NCI-H510A (cell line): ENCODE results near the gene ANGPTL8.

Experiments
- DNase-seq: peaks from one replicate; lab custom pipeline; 2025; lab: John Stamatoyannopoulos, UW

Gene ANGPTL8

DNA sequence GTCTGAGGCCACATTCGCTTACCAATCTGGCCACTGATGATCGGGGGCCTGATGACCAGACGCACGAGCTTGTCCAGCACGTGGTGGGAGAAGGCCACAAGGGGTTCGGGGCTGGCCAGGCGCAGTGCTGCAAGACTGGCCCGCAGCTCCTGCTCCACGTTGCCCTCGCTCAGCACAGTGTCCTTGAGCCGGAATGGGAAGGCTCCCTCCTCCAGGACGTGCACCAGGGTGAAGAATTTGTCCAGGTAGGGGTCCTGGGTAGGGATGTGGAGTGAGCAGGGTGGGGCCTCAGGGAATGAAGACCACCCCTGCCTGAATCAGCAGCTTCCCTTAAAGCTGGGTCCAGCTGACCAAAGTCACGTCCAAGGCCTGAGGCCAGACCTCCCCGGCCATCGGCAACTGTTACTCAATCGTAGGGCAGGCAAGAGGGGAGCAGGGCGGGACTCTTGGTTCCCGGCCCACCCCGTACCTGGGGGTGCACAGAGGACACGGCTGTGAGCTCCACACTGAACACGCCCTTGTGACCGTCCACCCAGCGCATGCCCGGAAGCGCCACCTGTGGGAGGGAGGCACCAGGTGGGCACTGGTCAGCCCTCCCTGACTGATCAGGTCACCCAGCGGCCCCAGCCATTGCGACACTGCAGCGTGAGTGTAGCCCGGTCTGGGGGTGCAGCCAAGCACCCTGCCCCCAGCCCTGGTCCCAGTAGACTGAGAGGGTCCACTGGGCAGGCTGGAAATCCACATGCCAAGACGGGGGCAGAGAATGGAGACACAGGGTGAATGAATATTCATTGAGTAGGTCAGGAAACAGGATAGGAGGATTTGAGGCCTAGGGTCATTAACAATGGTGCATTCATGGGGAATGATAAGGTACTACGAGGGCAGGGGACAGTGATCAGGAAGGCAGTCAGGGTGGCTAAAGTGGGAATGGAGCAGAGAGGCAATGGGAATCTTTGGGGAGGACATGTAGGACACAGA is 2.8 kb upstream of the ANGPTL8 start:
- no peak for DNase-seq

DNA sequence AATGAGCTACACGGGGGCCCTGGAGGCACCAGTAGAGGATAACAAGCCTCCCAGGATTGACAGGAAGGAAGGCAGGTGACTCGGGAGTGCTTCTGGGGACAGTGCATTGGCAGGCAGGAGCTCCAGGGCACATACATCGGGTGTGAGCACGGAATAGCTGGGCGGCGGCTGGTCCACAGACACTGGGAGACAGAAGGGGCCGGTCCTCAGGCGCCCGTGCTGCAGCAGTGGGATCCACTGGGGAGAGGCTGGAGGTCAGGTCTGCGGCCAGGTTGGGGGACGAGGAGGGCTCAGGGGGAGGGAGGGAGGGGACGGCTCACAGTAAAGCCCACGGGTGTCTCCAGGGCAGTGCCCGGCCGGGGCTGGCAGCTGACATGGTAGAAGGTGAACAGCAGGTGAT is 2.1 kb upstream of the ANGPTL8 start:
- no peak for DNase-seq

DNA sequence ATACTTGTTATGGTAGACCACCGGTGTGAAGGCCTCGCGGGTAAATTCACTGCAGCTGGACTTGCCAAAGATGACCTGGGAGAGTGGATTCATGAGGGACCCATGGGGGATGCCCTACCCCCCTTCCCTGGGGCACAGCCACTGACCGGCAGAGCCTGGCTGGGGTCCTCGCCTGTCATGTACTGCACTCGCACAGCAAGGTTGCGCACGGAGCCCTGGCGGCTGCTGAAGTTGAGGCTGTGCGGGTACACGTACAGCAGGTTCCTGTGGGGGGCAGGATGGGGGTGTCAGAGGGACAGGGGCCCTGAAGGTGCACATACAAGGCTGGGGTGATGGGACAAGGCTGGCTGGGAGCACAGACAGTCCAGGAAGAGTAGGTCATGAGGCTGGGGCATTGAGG is 1.4 kb upstream of the ANGPTL8 start:
- no peak for DNase-seq

DNA sequence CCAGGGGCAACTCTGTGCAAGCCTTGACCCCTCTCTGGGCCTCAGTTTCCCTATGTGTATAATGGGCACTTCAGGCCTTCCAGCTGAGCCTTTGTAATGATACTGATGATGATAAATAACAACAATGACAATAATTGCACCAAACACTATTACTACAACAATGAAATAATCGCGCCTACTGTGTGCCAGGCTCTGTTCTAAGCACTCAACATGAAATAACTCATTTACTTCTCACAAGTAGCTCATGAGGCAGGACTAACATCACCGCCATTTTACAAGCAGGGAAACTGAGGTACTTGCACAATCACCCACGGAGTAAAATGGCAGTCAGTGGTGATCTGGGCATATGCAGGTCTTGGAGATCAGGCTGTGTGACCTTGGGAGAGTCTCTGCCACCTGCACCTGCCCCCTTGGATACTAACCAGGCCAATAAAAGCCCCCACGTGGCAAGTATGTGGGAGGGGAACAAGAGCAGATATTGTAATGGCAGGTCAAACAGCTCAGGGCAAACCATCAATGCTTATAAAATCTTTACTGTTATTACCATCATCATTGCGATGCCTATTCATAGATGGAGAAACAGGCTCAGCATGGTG is 540 bp upstream of the ANGPTL8 start:
- no peak for DNase-seq

- no peak for DNase-seq
Measured at GRCh38 chr19:11240008-11240444, 607 bp downstream of the ANGPTL8 start.

DNA sequence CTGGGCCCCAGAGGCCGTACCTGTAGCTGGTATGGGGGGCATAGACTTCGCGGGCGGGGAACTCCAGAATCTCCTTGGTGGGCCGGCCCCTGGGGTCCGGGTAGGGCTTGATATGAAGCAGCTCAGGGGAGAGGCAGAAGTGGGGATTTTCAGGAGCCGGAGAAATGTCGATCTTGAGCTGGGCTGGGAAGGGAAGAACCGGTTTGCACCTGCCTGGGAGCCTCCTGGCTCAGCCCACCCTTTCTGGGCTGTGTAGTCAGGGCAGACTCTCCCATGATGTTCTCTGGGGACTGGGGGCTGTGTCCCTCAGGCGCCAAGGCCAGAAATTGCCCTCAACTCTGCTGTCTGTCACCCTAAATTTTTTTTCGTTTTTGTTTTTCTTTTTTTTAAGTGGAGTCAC is 2.6 kb downstream of the ANGPTL8 start:
- DNase-seq = no peak

DNA sequence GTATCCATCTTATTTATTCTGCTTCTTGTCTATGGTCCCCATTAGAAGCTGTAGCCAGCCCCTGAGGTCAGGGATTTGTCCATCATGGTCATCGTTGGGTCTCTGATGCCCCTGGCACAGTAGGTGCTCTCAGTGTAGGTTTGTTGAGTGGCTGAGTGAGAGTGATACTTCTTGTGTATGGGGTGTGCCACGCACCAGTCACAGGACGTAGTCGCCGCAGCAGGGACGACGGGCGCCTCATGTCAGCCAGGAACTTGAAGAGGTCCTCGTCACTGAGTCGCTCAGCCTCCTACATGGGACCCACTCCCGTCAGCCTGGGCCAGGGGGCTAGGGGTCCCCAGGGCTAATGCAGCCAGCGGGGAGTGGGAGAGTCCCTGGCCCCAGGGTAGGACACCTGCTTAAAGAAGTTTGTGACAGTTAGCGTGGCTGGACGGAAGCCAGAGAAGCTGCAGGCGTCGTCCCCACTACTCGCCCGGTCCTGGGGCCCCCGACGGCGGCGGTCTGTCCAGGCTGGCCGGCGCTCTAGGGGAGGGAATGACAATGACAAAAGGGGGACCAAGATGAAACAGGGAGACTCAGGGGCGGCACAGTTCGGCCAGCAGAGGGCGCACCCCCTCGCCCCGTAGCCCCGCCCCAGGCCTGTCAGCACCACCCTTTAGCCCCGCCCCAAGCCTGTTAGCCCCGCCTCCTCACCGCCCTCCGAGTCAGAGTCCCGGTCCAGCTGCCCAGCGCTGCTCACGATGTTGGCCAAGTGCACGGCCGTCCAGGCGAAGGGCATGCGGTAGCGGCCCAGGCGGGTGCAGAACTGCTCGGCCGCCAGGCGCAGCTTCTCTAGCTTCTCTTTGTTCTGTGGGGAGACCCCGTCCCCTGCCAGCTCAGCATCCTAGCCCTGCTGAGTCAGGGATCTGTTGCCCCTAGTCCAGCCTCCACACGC is 3.7 kb downstream of the ANGPTL8 start:
- no peak for DNase-seq

DNA sequence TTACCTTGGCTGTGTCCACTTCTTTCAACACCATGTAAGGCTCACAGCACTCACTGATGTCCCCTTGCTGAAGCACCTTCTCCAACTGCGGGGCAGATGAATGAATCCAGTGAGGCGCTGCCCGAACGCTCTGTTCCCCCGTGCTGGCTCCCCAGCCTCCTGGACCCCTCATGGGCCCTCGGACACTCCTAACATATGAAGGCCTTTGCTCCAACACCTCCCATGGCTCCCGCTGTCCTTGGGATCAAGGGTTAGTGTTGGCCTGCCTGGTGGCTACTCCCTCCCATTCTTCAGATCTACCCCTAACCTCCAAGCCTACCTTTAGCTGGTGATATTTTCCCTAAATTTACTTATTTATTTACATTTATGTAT is 4.4 kb downstream of the ANGPTL8 start:
- DNase-seq = no peak

DNA sequence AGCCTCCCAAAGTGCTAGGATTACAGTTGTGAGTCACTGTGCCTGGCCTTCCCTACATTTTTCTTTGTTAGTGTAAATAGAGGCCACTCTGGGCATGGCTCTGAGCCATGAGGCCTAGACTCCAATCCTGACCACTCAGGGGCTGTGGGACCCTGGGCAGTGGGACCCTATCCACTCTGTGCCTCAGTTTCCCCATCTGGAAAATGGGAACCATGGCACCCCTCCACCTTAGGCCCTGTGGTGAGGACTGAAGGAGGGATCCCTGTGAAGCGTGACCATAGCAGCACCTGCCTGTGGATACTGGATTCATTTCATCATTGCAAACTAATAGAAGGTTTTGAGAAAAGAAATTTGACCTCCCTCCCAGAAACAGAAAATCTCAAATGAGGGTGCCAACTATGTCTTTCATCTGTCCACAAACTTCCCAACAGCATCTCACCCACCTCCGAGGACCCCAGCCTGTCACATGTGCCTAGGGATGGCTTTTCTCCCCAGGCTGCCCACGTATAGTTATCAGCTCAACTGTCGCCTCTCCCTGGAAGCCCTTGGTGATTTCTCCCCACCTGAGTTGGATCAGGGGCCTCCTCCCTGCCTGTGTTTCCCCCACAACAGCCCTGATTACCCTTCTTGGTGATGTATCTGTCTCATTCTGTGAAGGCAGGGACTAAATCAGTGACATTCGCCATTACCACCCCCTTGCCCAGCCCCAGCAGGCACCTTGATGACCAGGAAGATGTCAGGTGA is 5.6 kb downstream of the ANGPTL8 start:
- DNase-seq = no peak

GRCh38 chr19:11246941-11247340 is 7.5 kb downstream of the ANGPTL8 start:
- DNase-seq = no peak

- DNase-seq = no peak
Measured at GRCh38 chr19:11247391-11247790, 8.0 kb downstream of the ANGPTL8 start.

- DNase-seq = no peak
Measured at GRCh38 chr19:11247934-11248333, 8.5 kb downstream of the ANGPTL8 start.

DNA sequence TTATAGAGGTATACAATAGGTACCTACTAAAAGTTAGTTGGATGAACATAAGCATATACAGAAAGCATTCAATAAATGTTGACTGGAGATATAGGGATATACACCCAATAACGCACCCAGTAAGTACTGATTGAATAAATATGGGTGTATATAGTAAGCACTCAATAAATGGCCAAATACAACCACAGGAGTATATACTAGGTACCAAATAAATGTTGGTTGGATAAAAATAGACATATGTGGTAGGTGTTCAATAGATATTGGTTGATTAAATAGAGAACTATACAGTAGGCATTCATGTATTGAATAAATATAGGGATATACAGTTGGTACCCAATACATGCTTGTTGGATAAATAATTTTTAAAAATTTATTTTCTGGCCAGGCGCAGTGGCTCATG is 9.4 kb downstream of the ANGPTL8 start:
- DNase-seq = no peak

DNA sequence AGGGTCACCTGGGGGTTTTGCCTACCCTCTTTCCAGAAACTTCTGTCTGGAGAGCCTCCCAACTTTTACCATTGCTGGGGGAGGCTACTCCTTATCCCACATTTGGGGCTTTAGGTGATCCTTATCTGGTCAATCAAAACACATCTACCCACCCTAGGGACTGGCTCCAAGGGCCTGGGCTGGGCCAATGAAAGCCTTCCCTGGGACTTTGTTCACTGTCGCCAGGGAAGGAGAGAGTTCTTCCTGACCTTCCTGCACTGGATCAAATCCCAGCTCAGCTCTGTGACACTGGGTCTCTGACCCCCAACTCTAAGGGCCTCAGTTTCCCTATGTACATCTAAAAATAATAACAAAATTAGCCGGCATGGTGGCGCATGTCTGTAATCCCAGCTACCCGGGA is 11.8 kb downstream of the ANGPTL8 start:
- DNase-seq = no peak

DNA sequence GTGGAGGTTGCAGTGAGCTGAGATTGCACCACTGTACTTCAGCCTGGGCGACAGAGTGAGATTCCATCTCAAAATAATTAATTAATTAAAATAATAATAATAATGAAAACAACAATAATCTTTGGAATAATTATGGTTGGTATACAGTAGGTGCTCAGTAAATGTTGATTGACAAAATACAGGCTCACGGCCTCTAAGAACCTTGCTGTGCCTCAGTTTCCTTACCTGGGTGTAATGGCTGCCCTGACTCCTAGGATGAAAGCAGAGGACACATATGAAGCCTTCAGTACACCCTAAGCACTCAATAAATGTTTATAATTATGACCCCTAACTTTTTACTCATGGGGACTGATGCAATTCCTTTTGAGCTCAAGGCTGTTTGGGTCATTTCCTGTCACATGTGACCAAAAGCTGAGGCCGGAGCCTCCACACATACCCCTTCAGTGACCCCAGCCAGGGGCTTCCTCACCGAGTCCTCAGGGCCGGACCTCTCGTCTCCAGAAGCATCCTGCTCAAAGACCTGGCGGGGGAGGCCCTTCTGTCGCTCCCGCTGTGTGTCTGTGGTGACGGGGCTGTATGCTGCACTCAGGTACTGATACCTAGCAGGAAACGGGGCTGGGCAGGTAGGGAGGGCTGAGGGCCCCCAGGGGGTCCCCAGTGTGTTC is 12.4 kb downstream of the ANGPTL8 start:
- no peak for DNase-seq

DNA sequence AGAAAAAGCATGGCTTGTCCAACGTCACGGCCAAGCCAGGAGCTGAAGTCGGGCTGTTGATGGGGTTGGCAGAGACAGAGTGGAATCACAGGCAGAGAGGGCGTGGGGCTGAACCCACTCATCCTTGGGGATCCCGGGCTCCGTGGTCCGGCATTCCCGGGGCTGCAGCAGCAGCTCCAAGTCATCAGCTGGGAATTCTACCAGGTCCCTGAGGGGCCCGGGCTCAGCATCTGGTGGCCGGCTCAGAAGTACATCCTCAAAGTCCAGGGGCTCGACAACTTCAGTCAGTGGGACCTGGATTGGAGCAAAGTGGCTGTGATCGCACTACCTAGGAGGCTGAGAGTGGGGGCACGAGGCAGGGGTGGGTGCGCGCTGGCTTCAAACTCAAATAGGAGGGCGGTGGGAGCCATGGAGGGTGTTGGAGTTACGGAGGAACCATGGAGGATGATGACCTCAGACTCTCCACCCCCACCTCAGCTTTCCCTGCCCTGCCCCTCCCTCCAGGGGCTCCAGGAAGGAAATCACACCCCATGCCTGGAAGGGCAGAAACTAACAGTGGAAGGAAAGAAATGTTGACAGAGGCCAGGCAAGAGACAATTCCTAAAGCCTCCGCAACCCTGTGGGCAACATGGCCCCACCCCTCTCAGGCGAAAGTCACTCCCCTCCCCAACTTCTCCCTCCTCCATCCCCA is 13.4 kb downstream of the ANGPTL8 start:
- DNase-seq = no peak

GRCh38 chr19:11254666-11255065 is 15.2 kb downstream of the ANGPTL8 start:
- no peak for DNase-seq

- DNase-seq = no peak
Measured at GRCh38 chr19:11256189-11256588, 16.8 kb downstream of the ANGPTL8 start.

DNA sequence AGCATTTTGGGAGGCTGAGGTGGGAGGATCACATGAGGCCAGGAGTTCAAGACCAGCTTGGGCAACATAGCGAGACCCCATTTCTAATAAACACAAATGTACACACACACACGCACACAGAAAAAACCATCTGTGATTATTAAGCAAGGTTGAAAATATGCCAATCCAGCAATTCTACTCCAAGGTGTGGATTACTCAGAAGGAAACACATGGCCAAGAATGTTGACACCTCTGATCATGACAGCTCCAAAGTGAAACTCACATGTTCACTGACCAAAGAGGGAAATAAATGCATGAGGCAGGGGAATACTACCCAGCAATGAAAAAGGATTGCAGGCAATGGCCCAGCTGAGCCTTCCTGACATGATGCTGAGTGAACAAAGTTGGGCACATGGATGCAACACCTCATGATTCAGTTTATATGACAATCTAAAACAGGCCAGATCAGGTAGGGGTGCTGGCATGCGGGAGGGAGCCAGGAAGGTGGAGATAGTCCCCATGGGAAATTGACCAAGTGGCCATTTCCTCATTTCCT is 18.5 kb downstream of the ANGPTL8 start:
- DNase-seq = no peak

DNA sequence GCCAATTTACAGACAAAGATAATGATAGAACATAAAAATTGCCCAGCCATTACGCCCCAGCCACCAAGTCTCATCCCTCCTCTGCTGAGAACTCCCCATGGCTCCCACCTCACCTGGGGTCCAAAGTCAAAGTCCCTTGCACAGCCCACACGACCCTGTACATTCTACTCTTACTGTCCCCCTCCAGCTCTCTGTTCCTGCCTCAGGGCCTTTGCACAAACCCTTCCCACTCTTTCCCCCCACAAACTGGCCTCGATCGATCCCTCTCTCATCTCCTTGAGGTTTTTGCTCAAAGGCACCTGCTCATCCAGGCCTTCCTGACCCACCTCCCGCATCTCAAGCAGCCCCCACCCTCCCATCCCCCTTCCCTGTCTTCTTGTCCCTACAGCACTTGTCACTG is 21.6 kb downstream of the ANGPTL8 start:
- no peak for DNase-seq
